Tibial nerve (tissue), 3 donors: ENCODE measurements around the gene SMARCD3.

ENCODE experiments used
- POLR2A ChIP-seq, 2 donors: fragments of 450-650 bp; IDR thresholded peaks; one replicate each; pipeline ENCODE4 v1.6.1; 2017; ENCODE audit warnings: antibody characterized with exemption in 2 of 2, mild to moderate bottlenecking in 2 of 2, moderate library complexity in 2 of 2
- TF ChIP-seq, protein P1 (sequence below), 5 experiments: fragments of 200-600 bp in 3 of 5; fragments of 450-650 bp in 2 of 5; sonication (generic) in 3 of 5; IDR thresholded peaks; one replicate each; pipeline ENCODE4 v1.5.1; 2016 to 2019; ENCODE audit warnings: antibody characterized with exemption in 5 of 5, mild to moderate bottlenecking in 3 of 5, moderate library complexity in 2 of 5

DNA sequence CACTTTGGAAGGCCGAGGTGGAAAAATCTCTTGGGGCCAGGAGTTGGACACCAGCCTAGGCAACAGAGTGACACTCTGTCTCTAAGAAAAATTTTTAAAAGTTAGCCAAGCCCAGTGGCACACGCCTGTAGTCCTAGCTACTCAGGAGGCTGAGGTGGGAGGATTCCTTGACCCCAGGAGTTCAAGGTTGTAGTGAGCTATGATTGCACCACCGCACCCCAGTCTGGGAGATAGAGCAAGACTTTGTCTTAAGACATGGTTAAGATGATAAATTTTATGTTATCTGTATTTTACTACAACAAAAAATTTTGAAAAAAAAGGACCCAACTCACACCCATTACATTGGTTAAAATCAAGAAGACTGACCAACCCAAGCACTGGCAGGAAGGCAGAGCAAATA lies 44.4 kb upstream of the SMARCD3 start:
- TF ChIP-seq, protein P1, sequence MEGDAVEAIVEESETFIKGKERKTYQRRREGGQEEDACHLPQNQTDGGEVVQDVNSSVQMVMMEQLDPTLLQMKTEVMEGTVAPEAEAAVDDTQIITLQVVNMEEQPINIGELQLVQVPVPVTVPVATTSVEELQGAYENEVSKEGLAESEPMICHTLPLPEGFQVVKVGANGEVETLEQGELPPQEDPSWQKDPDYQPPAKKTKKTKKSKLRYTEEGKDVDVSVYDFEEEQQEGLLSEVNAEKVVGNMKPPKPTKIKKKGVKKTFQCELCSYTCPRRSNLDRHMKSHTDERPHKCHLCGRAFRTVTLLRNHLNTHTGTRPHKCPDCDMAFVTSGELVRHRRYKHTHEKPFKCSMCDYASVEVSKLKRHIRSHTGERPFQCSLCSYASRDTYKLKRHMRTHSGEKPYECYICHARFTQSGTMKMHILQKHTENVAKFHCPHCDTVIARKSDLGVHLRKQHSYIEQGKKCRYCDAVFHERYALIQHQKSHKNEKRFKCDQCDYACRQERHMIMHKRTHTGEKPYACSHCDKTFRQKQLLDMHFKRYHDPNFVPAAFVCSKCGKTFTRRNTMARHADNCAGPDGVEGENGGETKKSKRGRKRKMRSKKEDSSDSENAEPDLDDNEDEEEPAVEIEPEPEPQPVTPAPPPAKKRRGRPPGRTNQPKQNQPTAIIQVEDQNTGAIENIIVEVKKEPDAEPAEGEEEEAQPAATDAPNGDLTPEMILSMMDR (IDR thresholded peaks at IDR 0.05) = no peak
- no peak for TF ChIP-seq POLR2A (IDR thresholded peaks at IDR 0.05)
